GM19238 (cell line): ENCODE measurements around the gene RALGPS2.

ENCODE experiments used
- DNase-seq: peaks from one replicate; pipeline ENCODE4 v3.0.0; 2011; ENCODE audit warnings: low spot score; ENCODE audit not compliant: insufficient read length

The RALGPS2 gene

DNA sequence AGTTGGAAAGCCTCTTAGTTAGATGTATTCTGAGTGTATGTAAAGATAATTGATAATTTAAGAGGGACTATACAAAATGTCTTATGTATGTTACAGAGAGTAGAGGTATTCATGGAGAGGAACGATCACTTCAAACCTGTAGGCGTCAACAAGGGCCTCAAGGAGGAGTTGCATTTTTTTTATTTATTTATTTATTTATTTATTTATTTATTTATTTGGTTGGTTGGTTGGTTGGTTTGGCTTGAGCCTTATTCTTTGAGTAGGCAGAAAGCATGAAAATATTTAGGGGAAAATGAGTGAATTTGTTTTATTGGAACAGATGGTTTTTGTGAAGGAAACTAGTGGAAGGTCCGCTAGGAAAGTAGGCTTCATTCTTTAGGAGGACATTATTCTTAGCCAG is 137.4 kb downstream of the RALGPS2 start:
- no peak for DNase-seq

DNA sequence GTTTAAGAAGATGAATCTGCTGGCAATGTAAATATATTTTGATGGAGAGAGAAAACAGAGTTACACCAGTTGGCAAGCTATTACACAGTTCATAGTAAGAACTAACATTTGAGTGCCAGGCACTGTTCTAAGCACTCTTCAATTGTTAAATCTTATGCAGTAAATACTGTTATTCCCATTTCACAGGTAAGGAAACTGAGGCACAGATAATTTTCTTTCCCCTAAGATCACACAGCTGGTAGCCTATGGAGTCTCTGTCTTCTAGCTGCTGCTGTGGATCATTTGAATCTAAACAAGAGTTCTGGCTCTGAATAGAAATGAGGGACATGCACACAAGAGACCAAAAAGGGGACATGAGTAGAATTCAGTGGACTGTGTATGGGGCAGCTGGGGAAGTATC is 137.8 kb downstream of the RALGPS2 start:
- no peak for DNase-seq

GRCh38 chr1:178864326-178864725 is 139.3 kb downstream of the RALGPS2 start:
- DNase-seq, result no peak

GRCh38 chr1:178867670-178868069 is 142.6 kb downstream of the RALGPS2 start:
- DNase-seq, result no peak

DNA sequence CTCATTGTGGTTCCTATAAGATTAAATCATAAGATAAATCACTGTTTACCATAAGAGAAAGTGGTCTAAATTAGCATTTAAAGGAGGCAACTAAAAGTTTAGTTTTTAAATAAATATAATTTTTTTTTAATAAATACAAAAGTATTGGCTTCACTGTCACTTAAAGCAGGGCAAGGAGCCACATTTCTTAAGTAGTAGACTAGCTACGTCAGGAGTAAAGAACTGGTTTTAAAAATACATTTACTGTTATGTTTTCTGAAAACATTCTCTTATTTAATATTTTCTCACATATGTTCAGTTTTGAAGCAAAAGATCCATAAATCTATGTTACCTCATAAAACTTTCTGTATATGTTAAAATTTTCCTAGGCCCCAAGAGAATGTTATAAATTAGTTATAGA is 143.7 kb downstream of the RALGPS2 start:
- DNase-seq, result no peak

- DNase-seq, result no peak
Measured at GRCh38 chr1:178869119-178869697, 144.2 kb downstream of the RALGPS2 start.

- no peak for DNase-seq
Measured at GRCh38 chr1:178870221-178870620, 145.2 kb downstream of the RALGPS2 start.

DNA sequence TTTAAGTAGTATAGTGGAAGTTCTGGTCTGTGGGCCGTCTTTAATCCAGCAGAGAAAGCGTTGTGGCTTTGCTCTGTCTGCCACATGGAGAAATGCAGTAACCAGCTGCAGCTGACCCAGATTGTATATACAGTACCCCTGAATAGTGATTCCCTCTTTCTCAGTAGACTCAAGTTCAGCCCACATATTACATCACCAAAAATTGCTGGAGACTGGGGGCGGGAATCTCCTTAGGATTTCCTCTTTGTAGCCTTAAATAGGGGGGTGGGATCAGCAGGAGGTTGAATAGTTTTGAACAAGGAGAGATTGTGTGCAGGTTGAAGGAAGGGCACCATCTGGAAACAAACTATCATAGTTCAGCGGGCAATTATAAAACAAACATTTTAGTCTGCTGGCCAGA is 145.9 kb downstream of the RALGPS2 start, which contains the start of gene ANGPTL1:
TSS of gene ANGPTL1 (minus strand) at position 134 of the 400 bp plus-strand sequence. CDS start 5,301 bp downstream, outside the sequence.
- no peak for DNase-seq

GRCh38 chr1:178871551-178872320 is 146.7 kb downstream of the RALGPS2 start:
- DNase-seq, result no peak

DNA sequence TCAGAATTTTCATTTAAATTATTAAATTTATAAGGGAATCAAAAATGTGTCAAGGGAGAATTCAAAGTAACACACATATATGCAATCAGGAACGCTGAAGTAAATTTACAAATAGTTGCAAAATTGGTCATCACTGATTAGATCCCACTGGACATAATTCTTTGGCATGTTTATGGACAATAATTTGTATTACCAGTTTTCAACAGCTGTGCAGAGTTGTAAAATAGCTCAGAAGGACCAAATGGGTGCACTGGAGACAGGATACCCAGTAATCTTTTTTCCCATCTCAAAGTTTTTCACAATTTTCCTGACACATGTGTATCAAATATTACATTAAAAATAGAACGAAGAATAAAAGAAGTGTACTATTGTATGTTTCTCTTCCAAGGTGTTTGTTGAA is 149.9 kb downstream of the RALGPS2 start:
- DNase-seq, result no peak

DNA sequence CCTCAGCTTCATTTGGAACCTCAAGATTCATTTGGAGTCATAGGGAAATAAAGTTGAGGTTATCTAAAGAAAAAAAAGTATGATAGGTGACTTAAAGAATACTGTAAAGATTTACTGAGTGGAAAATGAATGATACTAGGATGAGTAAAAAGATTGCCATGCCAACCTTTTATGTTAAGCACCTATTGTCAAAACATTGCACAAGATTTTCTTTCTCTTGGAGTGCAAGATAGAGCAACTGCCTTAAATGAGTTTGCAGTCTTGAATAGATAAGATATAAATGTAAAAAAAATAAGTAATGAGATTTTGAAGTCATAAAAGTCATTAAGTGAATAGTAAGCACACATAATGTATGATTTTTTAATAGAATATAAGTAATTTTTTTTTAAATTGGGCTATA is 150.9 kb downstream of the RALGPS2 start:
- DNase-seq, result no peak

DNA sequence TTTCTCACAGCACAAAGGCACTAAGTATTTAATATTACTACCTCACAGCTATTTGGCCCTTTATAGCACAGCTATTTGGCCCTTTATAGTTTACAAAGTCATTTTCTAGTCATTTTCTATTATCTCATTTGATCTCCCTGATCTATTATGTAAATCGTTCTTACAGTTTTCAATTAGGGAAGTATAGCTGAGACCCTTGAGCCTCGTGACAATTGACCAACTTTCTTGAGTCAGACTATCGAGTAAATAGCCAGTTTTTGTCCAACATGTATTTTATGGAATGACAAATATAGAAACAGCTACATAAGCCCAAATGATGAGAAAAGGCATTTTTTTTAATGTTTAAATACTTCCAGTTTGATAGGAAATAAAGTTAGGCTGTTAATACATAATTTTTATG is 152.9 kb downstream of the RALGPS2 start:
- DNase-seq, result no peak

GRCh38 chr1:178881950-178882349 is 156.9 kb downstream of the RALGPS2 start:
- no peak for DNase-seq

- DNase-seq, result no peak
Measured at GRCh38 chr1:178885869-178886268, 160.8 kb downstream of the RALGPS2 start.

DNA sequence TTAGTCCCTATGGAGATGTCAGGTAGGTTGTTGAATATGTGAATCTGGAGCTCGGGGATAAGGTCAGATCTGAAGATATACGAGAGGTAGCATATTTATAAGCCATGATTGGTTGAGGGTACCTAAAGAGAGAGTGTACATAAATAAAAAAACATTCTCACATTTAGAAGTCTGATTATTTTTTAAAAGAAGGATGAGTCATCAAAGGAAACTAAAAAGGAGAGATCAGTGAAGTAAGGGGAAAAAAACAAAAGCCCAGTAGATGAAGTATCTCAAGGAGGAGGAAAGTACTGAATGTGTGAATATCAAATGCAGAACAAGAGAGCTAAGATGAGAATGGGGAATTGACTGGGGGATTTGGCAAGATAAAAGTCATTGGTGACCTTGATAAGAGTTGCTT is 161.5 kb downstream of the RALGPS2 start:
- DNase-seq, result no peak

DNA sequence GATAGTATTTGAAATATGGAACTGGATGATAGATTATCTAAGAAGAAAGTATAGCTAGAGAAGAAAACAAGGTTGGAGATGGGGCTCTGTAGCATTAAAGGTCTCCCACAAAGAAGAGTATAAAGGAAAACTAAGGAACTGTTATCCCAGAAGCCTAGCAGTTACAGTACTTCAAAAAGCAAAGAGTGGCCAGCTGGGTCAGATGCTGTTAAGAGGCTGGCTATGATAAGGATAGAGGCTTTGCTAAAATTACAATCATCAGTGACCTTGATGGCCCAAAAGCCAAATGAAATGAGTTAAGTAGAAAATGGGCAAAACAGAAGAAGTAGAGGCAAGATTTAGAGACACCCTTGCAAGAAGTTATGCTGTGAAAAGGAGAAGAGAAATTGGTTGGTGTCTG is 170.9 kb downstream of the RALGPS2 start:
- DNase-seq, result no peak

DNA sequence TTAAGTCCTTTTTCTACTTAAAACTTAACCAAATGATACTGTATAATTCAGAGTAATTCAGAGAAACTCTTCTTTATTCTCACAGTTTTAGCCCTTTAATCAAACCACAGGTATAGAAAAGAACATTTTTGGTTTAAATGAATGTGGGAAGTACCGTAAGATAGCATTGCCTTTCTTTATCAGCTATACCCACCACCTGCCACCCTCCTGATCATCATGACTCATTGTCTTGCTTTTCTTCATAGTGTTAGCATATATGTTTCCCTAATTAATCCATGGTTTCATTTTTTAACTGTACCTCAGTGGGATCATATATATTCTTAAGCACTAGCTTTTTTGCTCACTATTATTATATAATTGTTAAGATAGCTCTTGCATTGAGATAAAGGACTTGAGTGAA is 173.4 kb downstream of the RALGPS2 start:
- no peak for DNase-seq

GRCh38 chr1:178899402-178899801 is 174.4 kb downstream of the RALGPS2 start:
- DNase-seq, result no peak

DNA sequence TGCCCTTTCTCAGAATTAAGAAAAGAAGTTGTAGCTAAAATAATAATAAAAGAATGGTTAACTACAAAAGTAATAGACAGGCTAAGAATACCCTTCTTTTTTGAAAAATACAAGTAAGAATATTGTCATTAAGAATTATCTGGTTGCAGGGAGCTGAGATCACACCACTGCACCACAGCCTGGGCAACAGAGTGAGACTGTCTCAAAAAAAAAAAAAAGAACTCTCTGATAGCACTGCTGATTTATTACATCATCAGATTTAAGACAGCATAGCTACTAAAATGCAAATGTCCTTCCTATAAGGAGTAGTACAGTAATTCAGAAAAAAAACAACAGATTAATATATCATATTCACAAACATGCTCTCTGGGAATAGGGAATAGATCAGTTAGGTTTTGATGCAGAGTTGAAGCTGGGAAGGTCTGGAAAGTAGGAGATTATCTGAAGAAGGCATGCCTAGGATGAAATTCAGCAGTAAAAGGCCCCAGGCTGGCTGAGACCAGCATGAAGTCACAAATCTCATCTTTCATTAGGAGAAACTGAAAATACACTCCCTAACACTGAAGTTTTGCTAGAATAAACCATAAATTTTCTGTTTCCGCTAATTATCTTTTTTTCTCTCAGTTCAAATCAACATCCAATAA is 176.6 kb downstream of the RALGPS2 start:
- no peak for DNase-seq

GRCh38 chr1:178908358-178908757 is 183.3 kb downstream of the RALGPS2 start:
- no peak for DNase-seq

DNA sequence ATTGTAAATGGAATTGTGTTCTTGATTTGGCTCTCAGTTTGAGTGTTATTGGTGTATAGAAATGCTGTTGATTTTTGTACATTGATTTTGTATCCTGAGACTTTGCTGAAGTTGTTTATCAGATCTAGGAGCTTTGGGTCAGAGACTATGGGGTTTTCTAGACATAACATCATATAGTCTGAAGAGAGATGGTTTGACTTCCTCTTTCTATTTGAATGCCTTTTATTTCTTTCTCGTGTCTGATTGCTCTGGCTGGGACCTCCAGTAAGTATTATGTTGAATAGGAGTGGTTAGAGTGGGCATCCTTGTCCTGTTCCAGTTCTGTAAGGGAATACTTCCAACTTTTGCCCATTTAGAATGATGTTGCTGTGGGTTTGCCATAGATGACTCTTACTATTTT is 185.0 kb downstream of the RALGPS2 start:
- DNase-seq, result no peak

DNA sequence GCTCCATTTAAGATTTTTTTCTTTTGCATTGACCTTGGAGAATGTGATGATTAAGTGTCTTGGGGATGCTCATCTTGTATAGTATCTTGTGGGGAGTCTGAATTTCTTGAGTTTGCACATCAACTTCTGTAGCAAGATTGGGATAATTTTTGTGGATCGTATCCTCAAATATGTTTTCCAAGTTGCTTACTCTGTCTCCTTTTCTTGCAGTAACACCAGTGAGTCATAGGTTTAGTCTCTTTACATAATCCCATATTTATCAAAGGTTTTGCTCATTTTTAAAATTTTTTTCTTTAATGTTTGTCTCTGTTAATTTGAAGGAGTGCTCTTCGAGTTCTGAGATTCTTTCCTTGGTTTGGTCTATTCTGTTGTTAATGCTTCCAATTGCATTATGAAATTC is 187.6 kb downstream of the RALGPS2 start:
- DNase-seq, result no peak
